Osteoblast (primary cell): ENCODE results near the gene ARHGEF4. TPM values are rescaled to one million over a fixed set of nuclear protein-coding genes. Genes with fewer than 3 reads are reported as not detected.

Source experiments
- DNase-seq: peaks from one replicate; pipeline ENCODE4 v3.0.0; 2011; ENCODE audit warnings: low spot score, mixed read lengths; ENCODE audit not compliant: insufficient read length; ENCODE audit errors: missing footprints
- H2AFZ ChIP-seq: 2 replicates; pipeline ENCODE4 v1.6.0; 2011; ENCODE audit warnings: mild to moderate bottlenecking, low read length
- H3K27ac ChIP-seq: 2 replicates; pipeline ENCODE4 v1.5.1; 2011; ENCODE audit warnings: mild to moderate bottlenecking, low read depth, low read length, moderate library complexity
- H3K27me3 ChIP-seq: 2 replicates; pipeline ENCODE4 v1.6.0; 2012; ENCODE audit warnings: mild to moderate bottlenecking, control low read depth, inconsistent platforms, low read length, moderate library complexity; ENCODE audit not compliant: insufficient read depth
- H3K36me3 ChIP-seq: 2 replicates; pipeline ENCODE4 v1.5.1; 2011; ENCODE audit warnings: mild to moderate bottlenecking, low read length, control low read depth, moderate library complexity; ENCODE audit not compliant: insufficient read depth
- H3K4me1 ChIP-seq: 2 replicates; pipeline ENCODE4 v1.5.1; 2011; ENCODE audit warnings: mild to moderate bottlenecking, low read length, control low read depth, moderate library complexity; ENCODE audit not compliant: insufficient read depth
- H3K4me2 ChIP-seq: 2 replicates; pipeline ENCODE4 v1.6.0; 2011; ENCODE audit warnings: mild to moderate bottlenecking, low read length; ENCODE audit not compliant: insufficient read depth
- H3K4me3 ChIP-seq: fragments of 200-600 bp; sonication (generic); 3 replicates; pipeline ENCODE4 v1.5.1; 2012; ENCODE audit warnings: mild to moderate bottlenecking, low read length, inconsistent platforms; ENCODE audit not compliant: insufficient read depth
- H3K79me2 ChIP-seq: 2 replicates; pipeline ENCODE4 v1.6.0; 2012; ENCODE audit warnings: mild to moderate bottlenecking, low read length, control low read depth, inconsistent platforms; ENCODE audit not compliant: insufficient read depth
- H3K9me3 ChIP-seq: 2 replicates; pipeline ENCODE4 v1.5.1; 2011; ENCODE audit warnings: low read depth, low read length, control low read depth
- H4K20me1 ChIP-seq: 2 replicates; pipeline ENCODE4 v1.6.0; 2012; ENCODE audit warnings: mild to moderate bottlenecking, low read length, control low read depth; ENCODE audit not compliant: insufficient read depth
- total RNA-seq: library from RNA; depleted of rRNA; stranded (reverse); fragments of >200 nt; gene quantifications from 2 replicates; pipeline ENCODE4 v1.2.3, GENCODE V29; 2012
- TF ChIP-seq, protein P1 (sequence below): IDR thresholded peaks from 2 replicates; pipeline ENCODE4 v1.5.1; 2011; ENCODE audit warnings: mild to moderate bottlenecking, low read depth, low read length, moderate library complexity; ENCODE audit errors: extremely low read depth

Gene ARHGEF4
- total RNA-seq, 1 donor, result 3.6 TPM

DNA sequence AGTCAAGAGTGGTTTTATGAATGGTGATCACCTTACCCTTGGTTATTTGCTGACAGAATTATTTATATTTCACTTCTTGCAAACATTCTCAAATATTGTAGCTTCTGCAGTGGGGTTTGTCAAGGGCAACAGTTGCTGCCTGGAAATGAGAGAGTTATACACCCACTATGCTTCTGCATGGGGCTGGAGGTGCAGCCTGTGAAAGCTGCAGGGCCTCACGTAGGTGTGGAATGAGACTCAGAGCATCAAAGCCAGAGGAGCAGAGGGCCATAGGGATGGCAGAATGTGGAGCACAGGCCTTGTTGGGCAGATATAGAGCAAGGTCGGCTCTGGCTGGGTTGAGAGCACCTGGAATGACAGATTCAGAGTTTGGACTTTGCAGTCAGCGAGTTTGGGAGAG is 128.2 kb downstream of the ARHGEF4 start:
- Histone ChIP-seq H3K27ac (no peak overlapping the region), H3K9me3 (no peaks in the 10 kb centered on the region), H4K20me1 (no peaks in the 10 kb centered on the region), H3K4me3 (no peak overlapping the region), H3K4me2 (no peak overlapping the region), H3K36me3 (no peaks in the 10 kb centered on the region), H3K4me1 (no peaks in the 10 kb centered on the region), H2AFZ (no peak overlapping the region), H3K79me2 (no peaks in the 10 kb centered on the region), H3K27me3 (peaks cover 28% of the 10 kb centered on the region)
- TF ChIP-seq, protein P1, sequence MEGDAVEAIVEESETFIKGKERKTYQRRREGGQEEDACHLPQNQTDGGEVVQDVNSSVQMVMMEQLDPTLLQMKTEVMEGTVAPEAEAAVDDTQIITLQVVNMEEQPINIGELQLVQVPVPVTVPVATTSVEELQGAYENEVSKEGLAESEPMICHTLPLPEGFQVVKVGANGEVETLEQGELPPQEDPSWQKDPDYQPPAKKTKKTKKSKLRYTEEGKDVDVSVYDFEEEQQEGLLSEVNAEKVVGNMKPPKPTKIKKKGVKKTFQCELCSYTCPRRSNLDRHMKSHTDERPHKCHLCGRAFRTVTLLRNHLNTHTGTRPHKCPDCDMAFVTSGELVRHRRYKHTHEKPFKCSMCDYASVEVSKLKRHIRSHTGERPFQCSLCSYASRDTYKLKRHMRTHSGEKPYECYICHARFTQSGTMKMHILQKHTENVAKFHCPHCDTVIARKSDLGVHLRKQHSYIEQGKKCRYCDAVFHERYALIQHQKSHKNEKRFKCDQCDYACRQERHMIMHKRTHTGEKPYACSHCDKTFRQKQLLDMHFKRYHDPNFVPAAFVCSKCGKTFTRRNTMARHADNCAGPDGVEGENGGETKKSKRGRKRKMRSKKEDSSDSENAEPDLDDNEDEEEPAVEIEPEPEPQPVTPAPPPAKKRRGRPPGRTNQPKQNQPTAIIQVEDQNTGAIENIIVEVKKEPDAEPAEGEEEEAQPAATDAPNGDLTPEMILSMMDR, result no peak
- no peak for DNase-seq

DNA sequence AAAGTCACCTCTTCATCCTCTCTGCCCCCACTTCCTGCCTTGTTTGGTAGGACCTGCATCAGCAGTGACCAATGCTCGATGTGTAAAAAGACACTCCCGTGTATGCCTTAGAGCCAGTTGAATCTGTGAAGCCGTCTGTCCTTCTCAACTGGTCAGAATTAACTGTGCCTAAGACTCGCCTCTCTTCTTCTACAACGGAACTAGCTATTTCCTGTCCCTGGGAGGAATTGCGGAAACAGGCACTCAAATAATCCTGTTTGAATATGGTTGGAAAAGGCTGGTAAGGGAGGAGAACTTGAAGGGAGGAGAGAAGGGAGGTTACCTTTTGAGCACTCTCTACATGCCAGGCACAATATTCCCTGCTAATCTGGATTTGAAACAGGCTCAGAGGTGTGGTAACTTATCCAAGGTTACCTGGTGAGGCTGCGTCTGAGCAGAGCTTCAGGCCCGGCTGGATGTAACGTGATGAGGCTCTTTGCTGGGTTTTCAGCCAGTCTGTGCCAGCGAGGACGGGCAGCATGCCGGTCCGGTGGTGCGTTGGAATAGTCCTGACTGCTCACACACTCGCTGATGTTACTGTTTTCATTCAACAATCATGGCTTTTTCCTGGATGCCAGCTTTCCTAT is 129.5 kb downstream of the ARHGEF4 start:
- no peak for DNase-seq
- no peaks in the 10 kb centered on the region for H3K4me1 ChIP-seq
- no peak overlapping the region for H3K4me3 ChIP-seq
- no peak overlapping the region for H3K27ac ChIP-seq
- no peaks in the 10 kb centered on the region for H3K9me3 ChIP-seq
- no peak overlapping the region for H3K4me2 ChIP-seq
- H3K79me2 ChIP-seq, result no peaks in the 10 kb centered on the region
- no peaks in the 10 kb centered on the region for H3K36me3 ChIP-seq
- peaks cover 28% of the 10 kb centered on the region for H3K27me3 ChIP-seq
- H2AFZ ChIP-seq, result no peak overlapping the region
- TF ChIP-seq, protein P1, result no peak
- no peaks in the 10 kb centered on the region for H4K20me1 ChIP-seq

DNA sequence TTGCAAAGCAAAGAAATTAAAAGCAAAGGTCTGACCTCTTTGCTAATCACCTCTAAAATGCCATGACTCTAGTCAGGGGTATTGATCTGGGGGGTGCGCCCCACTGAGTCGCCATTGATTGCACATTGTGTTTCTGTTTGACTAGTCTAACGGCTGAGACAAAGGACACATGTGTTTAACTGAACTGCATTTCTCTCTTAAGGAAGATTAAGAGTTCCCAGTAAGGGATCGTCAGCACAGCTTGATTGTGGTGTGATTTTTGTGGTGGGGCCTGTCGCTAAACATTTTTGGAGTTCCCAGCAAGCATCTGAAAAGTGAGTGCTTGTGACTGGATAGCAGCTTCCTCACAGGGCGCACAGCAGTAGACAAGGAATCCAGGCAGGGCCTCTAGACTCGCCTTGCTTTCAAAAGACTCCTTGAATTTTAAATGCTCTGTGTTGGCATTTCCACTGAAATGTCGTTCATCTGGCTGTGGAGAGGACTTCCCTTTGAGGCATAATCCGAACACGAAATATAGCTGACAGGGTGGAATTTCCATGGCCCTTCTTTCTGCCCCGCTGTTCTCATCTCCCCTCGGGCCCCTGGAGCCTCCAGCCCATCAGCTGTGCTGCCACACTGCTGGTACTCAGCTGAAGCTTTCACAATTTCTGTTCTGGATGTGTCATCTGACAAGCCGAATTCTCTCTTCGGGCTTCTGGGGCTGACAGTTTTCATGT is 130.2 kb downstream of the ARHGEF4 start:
- Histone ChIP-seq H4K20me1 (no peaks in the 10 kb centered on the region), H3K4me3 (no peak overlapping the region), H3K36me3 (no peaks in the 10 kb centered on the region), H3K9me3 (no peaks in the 10 kb centered on the region), H3K27ac (no peak overlapping the region), H3K4me1 (no peaks in the 10 kb centered on the region), H3K79me2 (no peaks in the 10 kb centered on the region), H2AFZ (no peak overlapping the region), H3K4me2 (no peak overlapping the region), H3K27me3 (peaks cover 26% of the 10 kb centered on the region)
- no peak for DNase-seq
- TF ChIP-seq, protein P1, result no peak

DNA sequence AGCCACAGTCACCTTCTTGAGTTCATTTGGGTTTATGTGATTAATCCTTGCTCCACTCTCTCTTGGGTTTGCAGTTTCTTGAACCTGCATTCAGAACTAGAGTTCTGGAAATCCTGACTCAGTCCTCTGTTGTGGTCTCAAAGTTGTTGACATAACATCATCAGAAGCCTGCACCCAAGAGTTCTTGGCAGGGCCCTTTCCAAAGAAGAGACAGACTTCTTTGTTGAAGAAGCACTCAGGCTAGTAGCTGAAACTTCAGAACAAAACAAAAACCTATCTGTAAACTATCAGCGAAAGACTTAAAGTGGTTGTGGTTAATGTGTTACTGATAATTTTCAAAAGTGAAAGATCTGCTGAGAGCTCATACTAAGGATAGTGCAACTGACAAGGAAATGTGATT is 135.7 kb downstream of the ARHGEF4 start:
- TF ChIP-seq, protein P1, result no peak
- Histone ChIP-seq H4K20me1 (no peaks in the 10 kb centered on the region), H3K27ac (no peak overlapping the region), H3K4me1 (no peaks in the 10 kb centered on the region), H3K36me3 (no peaks in the 10 kb centered on the region), H3K4me3 (no peak overlapping the region), H3K79me2 (no peaks in the 10 kb centered on the region), H3K4me2 (no peak overlapping the region), H3K9me3 (no peaks in the 10 kb centered on the region), H3K27me3 (no peaks in the 10 kb centered on the region), H2AFZ (no peak overlapping the region)
- no peak for DNase-seq
